MCF 10A (cell line): Measurements from ENCODE around the gene C12orf75. TPM values are rescaled to one million over a fixed set of nuclear protein-coding genes. Genes with fewer than 3 reads are reported as not detected.
"Not testable (repeated sequence)": the region's sequence is repeated elsewhere in the genome, so short reads cannot be mapped to it uniquely, and the experiment has no call there.

Experiments
- BruUV-seq: library from RNA; stranded (reverse); fragments of 400-500 nt; replicated peaks from 2 replicates; lab custom pipeline; 2021; lab: Mats Ljungman, UMichigan
- CTCF ChIA-PET: fragments of 300-600 bp; sonication (Branson Sonifier 250); formaldehyde crosslinking; extraction: SDS; loops from one replicate; lab custom pipeline; 2021; ENCODE audit warnings: antibody characterized with exemption, inconsistent platforms; lab: Yijun Ruan, JAX
- POLR2A ChIA-PET: fragments of 300-600, 350-650 bp; sonication (Branson Sonifier 250); formaldehyde crosslinking; extraction: SDS; loops from one replicate; lab custom pipeline; 2020; ENCODE audit warnings: antibody characterized with exemption, inconsistent platforms; lab: Yijun Ruan, JAX
- DNase-seq: peaks from one replicate; pipeline ENCODE4 v3.0.0-alpha.2; 2018; ENCODE audit not compliant: unreplicated experiment
- H3K27ac Mint-ChIP-seq: one replicate; pipeline ENCODE4 v1.8.0; 2022; ENCODE audit warnings: mild to moderate bottlenecking, low read depth, mixed read lengths; ENCODE audit not compliant: unreplicated experiment
- H3K27me3 Mint-ChIP-seq: one replicate; pipeline ENCODE4 v1.8.0; 2022; ENCODE audit warnings: mixed read lengths; ENCODE audit not compliant: insufficient read depth, unreplicated experiment
- H3K36me3 Mint-ChIP-seq: one replicate; pipeline ENCODE4 v1.8.0; 2022; ENCODE audit warnings: mild to moderate bottlenecking, moderate library complexity, mixed read lengths; ENCODE audit not compliant: insufficient read depth, unreplicated experiment
- H3K4me1 Mint-ChIP-seq: one replicate; pipeline ENCODE4 v1.8.0; 2022; ENCODE audit warnings: mixed read lengths; ENCODE audit not compliant: insufficient read depth, unreplicated experiment
- H3K4me3 Mint-ChIP-seq: one replicate; pipeline ENCODE4 v1.8.0; 2022; ENCODE audit warnings: mild to moderate bottlenecking, moderate library complexity, mixed read lengths; ENCODE audit not compliant: unreplicated experiment
- H3K9me3 Mint-ChIP-seq: one replicate; pipeline ENCODE4 v1.8.0; 2022; ENCODE audit warnings: mixed read lengths; ENCODE audit not compliant: unreplicated experiment
- CTCF ChIP-seq: fragments of 200-600 bp; IDR thresholded peaks from one replicate; pipeline ENCODE4 v1.8.0; 2022; ENCODE audit warnings: antibody characterized with exemption, mild to moderate bottlenecking; ENCODE audit not compliant: unreplicated experiment
- intact Hi-C: fragments of 100-400 bp; cut with micrococcal nuclease; formaldehyde crosslinking; loops from 2 replicates; pipeline ENCODE4 v1.14.1; 2022
- total RNA-seq: library from RNA; stranded (reverse); gene quantifications from 2 replicates; pipeline ENCODE4 v1.2.3, GENCODE V29; 2022

Gene C12orf75
- total RNA-seq, 1 experiment from 2014 or later, result 53.6 TPM

DNA sequence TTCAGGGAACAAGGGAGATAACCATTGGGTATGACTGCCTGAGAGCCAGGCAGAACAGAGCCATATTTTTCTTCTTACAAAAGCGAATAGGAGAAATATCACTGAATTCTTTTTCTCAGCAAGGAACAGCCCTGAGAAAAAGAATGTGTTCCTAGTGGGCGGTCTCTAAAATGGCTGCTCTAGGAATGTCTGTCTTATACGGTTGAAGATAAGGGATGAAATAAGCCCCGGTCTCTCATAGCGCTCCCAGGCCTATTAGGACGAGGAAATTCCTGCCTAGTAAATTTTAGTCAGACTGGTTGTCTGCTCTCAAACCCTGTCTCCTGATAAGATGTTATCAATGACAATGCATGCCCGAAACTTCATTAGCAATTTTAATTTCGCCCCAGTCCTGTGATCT lies 16.7 kb upstream of the C12orf75 start:
- BruUV-seq, H3K27ac Mint-ChIP-seq, H3K27me3 Mint-ChIP-seq, DNase-seq, H3K4me3 Mint-ChIP-seq, POLR2A ChIA-PET, H3K36me3 Mint-ChIP-seq, intact Hi-C loops, CTCF ChIA-PET, H3K9me3 Mint-ChIP-seq: not testable (repeated sequence)
- H3K4me1 Mint-ChIP-seq, result peaks cover 35% of the 10 kb centered on the region

DNA sequence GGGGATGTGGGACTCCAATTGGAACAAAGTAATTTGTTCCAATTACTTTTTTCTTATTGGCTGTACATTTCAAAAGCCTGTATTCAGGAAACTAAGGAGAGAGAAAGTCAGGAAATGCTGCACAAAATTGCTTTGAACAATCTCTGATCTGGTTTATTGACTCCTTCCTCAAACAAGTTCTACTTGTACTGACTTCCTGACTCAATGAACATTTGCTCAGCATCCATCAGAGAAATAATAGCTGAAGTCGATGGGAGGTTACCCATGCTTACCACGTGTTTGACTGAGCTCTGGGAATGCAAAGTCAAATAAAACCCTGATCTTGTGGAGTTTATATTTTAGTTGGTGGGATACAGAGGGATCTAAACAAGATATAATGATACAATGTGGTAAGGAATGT lies 15.4 kb upstream of the C12orf75 start:
- Mint-ChIP-seq H3K27me3 (no peaks in the 10 kb centered on the region), H3K4me3 (no peak overlapping the region), H3K27ac (no peak overlapping the region), H3K9me3 (no peaks in the 10 kb centered on the region), H3K4me1 (peaks cover 32% of the 10 kb centered on the region), H3K36me3 (no peaks in the 10 kb centered on the region)
- no peak for TF ChIP-seq CTCF
- intact Hi-C loops, result no loop called here
- POLR2A ChIA-PET, result interaction anchor here (4.1 kb wide), 1 partner anchor 16 kb away, joined by 23 read pairs; the partner anchor contains the start of gene C12orf75
- CTCF ChIA-PET, result interaction anchor here (0.6 kb wide), 1 partner anchor 45 kb away, joined by 3 read pairs; no protein-coding TSS in a partner anchor
- BruUV-seq, result no TSS peak
- DNase-seq, result no peak

- POLR2A ChIA-PET, result interaction anchor here (0.6 to 4.1 kb wide), 2 partner anchors 15 to 22 kb away, joined by 4 to 23 read pairs; partner anchors contain the start of gene C12orf75
- peaks cover 26% of the 10 kb centered on the region for H3K4me1 Mint-ChIP-seq
Measured at GRCh38 chr12:105315726-105316125, 14.8 kb upstream of the C12orf75 start.

GRCh38 chr12:105316931-105317852 lies 13.3 kb upstream of the C12orf75 start:
- BruUV-seq, result no TSS peak
- Mint-ChIP-seq H3K27ac (no peak overlapping the region), H3K36me3 (no peaks in the 10 kb centered on the region), H3K4me3 (no peak overlapping the region), H3K9me3 (no peaks in the 10 kb centered on the region), H3K4me1 (peaks cover 12% of the 10 kb centered on the region), H3K27me3 (no peaks in the 10 kb centered on the region)
- ChIA-PET CTCF (no interaction called here), POLR2A (interaction anchor here (4.1 kb wide), 1 partner anchor 14 kb away, joined by 23 read pairs; the partner anchor contains the start of gene C12orf75)
- DNase-seq, result no peak
- intact Hi-C loops, result no loop called here
- no peak for TF ChIP-seq CTCF

More at GRCh38 chr12:105315726-105316125, 14.8 kb upstream of the C12orf75 start:
- H3K27me3 Mint-ChIP-seq, result no peaks in the 10 kb centered on the region
- CTCF ChIA-PET, result interaction anchor here (0.7 kb wide), 1 partner anchor 23 kb away, joined by 3 read pairs; no protein-coding TSS in a partner anchor
- no peak for TF ChIP-seq CTCF
- no peak overlapping the region for H3K4me3 Mint-ChIP-seq
- no peaks in the 10 kb centered on the region for H3K36me3 Mint-ChIP-seq
- DNase-seq, result peak; percentile 14
- intact Hi-C loops, result no loop called here
- BruUV-seq, result no TSS peak
- no peak overlapping the region for H3K27ac Mint-ChIP-seq
- H3K9me3 Mint-ChIP-seq, result no peaks in the 10 kb centered on the region
